DOHH2 (cell line): ENCODE results near the gene APOH.

Source experiments
- CTCF ChIP-seq: fragments of 200-600 bp; sonication (generic); IDR thresholded peaks from one replicate; pipeline ENCODE4 v1.5.1; 2014; ENCODE audit warnings: antibody characterized with exemption, mild to moderate bottlenecking, low read depth, low read length; ENCODE audit not compliant: poor library complexity, severe bottlenecking
- EZH2phosphoT487 ChIP-seq: fragments of 200-600 bp; sonication (generic); IDR thresholded peaks from 2 replicates; pipeline ENCODE4 v1.6.1; 2017; ENCODE audit warnings: borderline replicate concordance, mild to moderate bottlenecking, antibody characterized with exemption, low read length, moderate library complexity, mixed read lengths

GRCh38 chr17:66268247-66268927 is 39.2 kb upstream of the APOH start:
- no peak for TF ChIP-seq CTCF
- TF ChIP-seq EZH2phosphoT487, result no peak
